Prostate gland (tissue), 2 donors: ENCODE measurements around the gene ATG12. TPM values are rescaled to one million over a fixed set of nuclear protein-coding genes. Genes with fewer than 3 reads are reported as not detected.
A peak's percentile ranks its signal among the peaks of the same experiment; 100 is the strongest.

Experiments
- DNase-seq: peaks from one replicate; pipeline ENCODE4 v3.0.0-alpha.2; 2019; ENCODE audit warnings: low spot score
- H3K27ac ChIP-seq, 2 donors: fragments of 200-600 bp; sonication (generic); 2 replicates each; pipeline ENCODE4 v1.5.1; 2017 to 2019
- H3K27me3 ChIP-seq: fragments of 200-600 bp; sonication (generic); replicated peaks from 2 replicates; pipeline ENCODE4 v1.5.1; 2019; ENCODE audit not compliant: insufficient read depth
- H3K36me3 ChIP-seq, 2 donors: fragments of 200-600 bp; sonication (generic); 1 replicate in 1 of 2; 2 replicates in 1 of 2; pipeline versions ENCODE4 v1.5.1 to v1.8.1; 2017 to 2019
- H3K4me1 ChIP-seq: fragments of 200-600 bp; sonication (generic); replicated peaks from 2 replicates; pipeline ENCODE4 v1.5.1; 2019
- H3K4me3 ChIP-seq, 2 donors: fragments of 200-600 bp; sonication (generic); 2 replicates each; pipeline ENCODE4 v1.5.1; 2017 to 2019
- H3K9me3 ChIP-seq: fragments of 200-600 bp; sonication (generic); 2 replicates; pipeline ENCODE4 v1.5.1; 2017
- CTCF ChIP-seq, 4 experiments: fragments of 200-600 bp in 2 of 4; fragments of 450-650 bp in 2 of 4; sonication (generic) in 2 of 4; IDR thresholded peaks; 1 replicate in 3 of 4; 2 replicates in 1 of 4; pipeline ENCODE4 v1.5.1; 2016 to 2019; ENCODE audit warnings: antibody characterized with exemption in 4 of 4, mild to moderate bottlenecking in 2 of 4, moderate library complexity in 2 of 4
- POLR2A ChIP-seq: fragments of 450-650 bp; IDR thresholded peaks from one replicate; pipeline ENCODE4 v1.6.1; 2016; ENCODE audit warnings: antibody characterized with exemption, mild to moderate bottlenecking
- POLR2AphosphoS5 ChIP-seq: sonication (generic); formaldehyde crosslinking; IDR thresholded peaks from one replicate; pipeline ENCODE4 v1.6.1; 2017; ENCODE audit warnings: antibody characterized with exemption
- WGBS: methylation state at CpG from one replicate; pipeline ENCODE4 v1.1.5; 2018; 5-methylcytosine and 5-hydroxymethylcytosine counted together
- intact Hi-C: fragments of 100-400 bp; cut with DNase I; formaldehyde crosslinking; loops from one replicate; pipeline ENCODE4 v1.14.2; 2022
- total RNA-seq, 2 donors: library from RNA; depleted of rRNA; stranded (reverse); fragments of >200 nt; gene quantifications; one replicate each; pipeline ENCODE4 v1.1.0, GENCODE V29; 2016

The ATG12 gene
- total RNA-seq, 2 donors from 2014 or later: 29.6 to 67.6 TPM

- no peaks in the 10 kb centered on the region for H3K9me3 ChIP-seq
- H3K4me1 ChIP-seq: no peaks in the 10 kb centered on the region
- no peak for TF ChIP-seq POLR2AphosphoS5
- TF ChIP-seq CTCF (IDR thresholded peaks at IDR 0.05): no peak
- TF ChIP-seq POLR2A: no peak
- no peaks in the 10 kb centered on the region for H3K27me3 ChIP-seq
- H3K36me3 ChIP-seq: no peaks in the 10 kb centered on the region
- intact Hi-C loops: no loop called here
- no peak for DNase-seq
- no peak overlapping the region for H3K27ac ChIP-seq
- 85% methylated on average over 1 of the region's 1 CpG for WGBS
- H3K4me3 ChIP-seq: no peak overlapping the region
Observed at GRCh38 chr5:115820846-115821245, 20.5 kb downstream of the ATG12 start.

GRCh38 chr5:115818821-115819220 lies 22.5 kb downstream of the ATG12 start:
- Histone ChIP-seq H3K27ac (no peak overlapping the region), H3K4me1 (no peaks in the 10 kb centered on the region), H3K9me3 (no peaks in the 10 kb centered on the region), H3K4me3 (no peak overlapping the region), H3K36me3 (no peaks in the 10 kb centered on the region), H3K27me3 (no peaks in the 10 kb centered on the region)
- intact Hi-C loops: no loop called here
- TF ChIP-seq POLR2AphosphoS5: no peak
- no peak for TF ChIP-seq CTCF (IDR thresholded peaks at IDR 0.05)
- no peak for TF ChIP-seq POLR2A
- DNase-seq: no peak
- WGBS: 80% methylated on average over 18 of the region's 18 CpGs

- Histone ChIP-seq H3K4me3 (no peak overlapping the region), H3K27ac (no peak overlapping the region), H3K9me3 (no peaks in the 10 kb centered on the region), H3K27me3 (no peaks in the 10 kb centered on the region), H3K4me1 (no peaks in the 10 kb centered on the region), H3K36me3 (no peaks in the 10 kb centered on the region)
- 76% methylated on average over 7 of the region's 7 CpGs for WGBS
- intact Hi-C loops: loop anchor here (2.0 kb wide), 1 partner anchor 23 kb away; the partner anchor contains the start of genes AP3S1 and ATG12
- TF ChIP-seq POLR2AphosphoS5: no peak
- TF ChIP-seq CTCF (IDR thresholded peaks at IDR 0.05): no peak
- no peak for TF ChIP-seq POLR2A
- DNase-seq: no peak
Observed at GRCh38 chr5:115817386-115817785, 24.0 kb downstream of the ATG12 start.

- DNase-seq: no peak
- intact Hi-C loops: loop anchor here (2.0 kb wide), 1 partner anchor 24 kb away; the partner anchor contains the start of genes AP3S1 and ATG12
- Histone ChIP-seq H3K4me3 (peak within 1 kb of the TSS; percentile 34 to 49), H3K27me3 (no peaks in the 10 kb centered on the region), H3K9me3 (no peaks in the 10 kb centered on the region), H3K36me3 (no peaks in the 10 kb centered on the region), H3K4me1 (no peaks in the 10 kb centered on the region), H3K27ac (peak within 1 kb of the TSS; percentile 30 to 69)
- 2% methylated on average over 60 of the region's 69 CpGs for WGBS
- TF ChIP-seq POLR2AphosphoS5 (no peak), CTCF (IDR thresholded peaks at IDR 0.05) (no peak), POLR2A (no peak)
Observed at GRCh38 chr5:115816226-115817081, 24.9 kb downstream of the ATG12 start, which contains the start of gene CDO1. Gene CDO1 (minus strand): TSS chr5:115816659. CDS start chr5:115816397, 262 bp downstream.
